K562 (cell line): ENCODE measurements around the gene PTPRU. TPM values are rescaled to one million over a fixed set of nuclear protein-coding genes. Genes with fewer than 3 reads are reported as not detected.
A peak's percentile ranks its signal among the peaks of the same experiment; 100 is the strongest.

Experiments
- ATAC-seq: fragments of 200-7000 bp; cut with Tn5 transposase; 3 replicates; pipeline ENCODE4 v1.9.1; 2020; ENCODE audit warnings: moderate library complexity
- BruUV-seq: library from RNA; stranded (reverse); fragments of 400-500 nt; replicated peaks from 2 replicates; lab custom pipeline; 2021; lab: Mats Ljungman, UMichigan
- CTCF ChIA-PET: fragments of 300-600 bp; formaldehyde crosslinking; extraction: SDS; loops from one replicate; lab custom pipeline; 2021; ENCODE audit warnings: low intra/inter-chr PET ratio; lab: Yijun Ruan, JAX
- POLR2A ChIA-PET: fragments of 300-600, 350-650 bp; sonication (Branson Sonifier 250); formaldehyde crosslinking; extraction: SDS; loops from one replicate; lab custom pipeline; 2021; ENCODE audit warnings: antibody characterized with exemption, inconsistent platforms; lab: Yijun Ruan, JAX
- DNase-seq, 4 experiments: peaks; one replicate each; pipeline versions ENCODE4 v3.0.0 to v3.0.0-alpha.2; 2011 to 2018; ENCODE audit warnings: low spot score in 3 of 4, mixed read lengths in 3 of 4; ENCODE audit errors: extremely low read depth in 1 of 4
- FAIRE-seq: peaks from 2 replicates; lab custom pipeline; 2011; peaks lifted over from hg19 to GRCh38; lab: Jason Lieb, UNC
- H2AFZ ChIP-seq: 2 replicates; pipeline ENCODE4 v1.6.0; 2011; ENCODE audit warnings: low read depth, low read length, control low read depth, inconsistent platforms
- H3K27ac ChIP-seq: fragments of 200-600 bp; 3 replicates; pipeline ENCODE4 v1.8.0; 2011; ENCODE audit warnings: low read depth, mild to moderate bottlenecking, control low read depth, inconsistent platforms, low read length, moderate library complexity, mixed read lengths; ENCODE audit errors: extremely low read depth
- H3K27me3 ChIP-seq, 2 experiments: fragments of 300-600 bp in 1 of 2; 2 replicates in 1 of 2; 3 replicates in 1 of 2; pipeline versions ENCODE4 v1.6.0 to v1.8.0; 2011; ENCODE audit warnings: inconsistent platforms in 2 of 2, low read length in 2 of 2, mild to moderate bottlenecking in 1 of 2, mixed read lengths in 1 of 2, moderate library complexity in 1 of 2; ENCODE audit not compliant: control insufficient read depth in 2 of 2, insufficient read depth in 2 of 2
- H3K36me3 ChIP-seq: fragments of 300-600 bp; 3 replicates; pipeline ENCODE4 v1.8.0; 2011; ENCODE audit warnings: mild to moderate bottlenecking, low read length, inconsistent platforms; ENCODE audit not compliant: control insufficient read depth, insufficient read depth
- H3K4me1 ChIP-seq, 2 experiments: fragments of 200-600 bp in 1 of 2; replicated peaks in 1 of 2; 2 replicates in 1 of 2; 3 replicates in 1 of 2; pipeline versions ENCODE4 v1.5.1 to v1.8.0; 2011; ENCODE audit warnings: inconsistent platforms in 2 of 2, low read length in 2 of 2, mild to moderate bottlenecking in 1 of 2, mixed read lengths in 1 of 2, moderate library complexity in 1 of 2; ENCODE audit not compliant: control insufficient read depth in 2 of 2, insufficient read depth in 2 of 2
- H3K4me2 ChIP-seq: 2 replicates; pipeline ENCODE4 v1.6.1; 2011; ENCODE audit warnings: low read length, control low read depth, inconsistent platforms, mixed read lengths; ENCODE audit not compliant: insufficient read depth
- H3K4me3 ChIP-seq: fragments of 200-600 bp; sonication (generic), shearing (Covaris generic); 2 replicates; pipeline ENCODE4 v1.5.1; 2016; ENCODE audit warnings: control low read depth, inconsistent platforms
- H3K79me2 ChIP-seq: fragments of 200-600 bp; 3 replicates; pipeline ENCODE4 v1.8.0; 2011; ENCODE audit warnings: low read length, inconsistent platforms; ENCODE audit not compliant: control insufficient read depth, insufficient read depth
- H3K9ac ChIP-seq, 2 experiments: 2 replicates each; pipeline versions ENCODE4 v1.6.0 to v1.6.1; 2011; ENCODE audit warnings: low read depth in 2 of 2, low read length in 2 of 2, control low read depth in 1 of 2, inconsistent platforms in 1 of 2, mild to moderate bottlenecking in 1 of 2, mixed read lengths in 1 of 2; ENCODE audit not compliant: insufficient read depth in 1 of 2
- H3K9me1 ChIP-seq: one replicate; pipeline ENCODE4 v1.6.0; 2011; ENCODE audit warnings: inconsistent platforms, mild to moderate bottlenecking, low read length, moderate library complexity; ENCODE audit not compliant: control insufficient read depth, insufficient read depth
- H3K9me3 ChIP-seq: replicated peaks from 2 replicates; pipeline ENCODE4 v1.5.1; 2011; ENCODE audit warnings: low read depth, low read length, inconsistent platforms; ENCODE audit not compliant: control insufficient read depth, insufficient read depth
- H4K20me1 ChIP-seq: replicated peaks from 2 replicates; pipeline ENCODE4 v1.6.1; 2011; ENCODE audit warnings: low read length, inconsistent platforms, mixed read lengths; ENCODE audit not compliant: control insufficient read depth, insufficient read depth
- CLOCK ChIP-seq: fragments of 250-450 bp; sonication (Bioruptor Pico); IDR thresholded peaks from 2 replicates; pipeline ENCODE4 v1.4.0; 2020; ENCODE audit warnings: mild to moderate bottlenecking, moderate library complexity, borderline replicate concordance
- NFIC ChIP-seq: fragments of 450-650 bp; IDR thresholded peaks from 2 replicates; pipeline ENCODE4 v1.6.1; 2017; ENCODE audit warnings: mild to moderate bottlenecking, inconsistent platforms
- SMAD3 ChIP-seq: fragments of 450-650 bp; formaldehyde crosslinking; conservative IDR thresholded peaks from 2 replicates; pipeline ENCODE4 v1.4.0; 2020; ENCODE audit warnings: mild to moderate bottlenecking
- ZNF445 ChIP-seq: fragments of 250-450 bp; sonication (Bioruptor Pico); IDR thresholded peaks from 2 replicates; pipeline ENCODE4 v1.4.0; 2020; ENCODE audit warnings: low read depth, mild to moderate bottlenecking, moderate library complexity
- WGBS: fragments of 100-300 bp; shearing (Covaris generic); methylation state at CpG from one replicate; pipeline ENCODE4 v1.1.6; 2016; ENCODE audit warnings: low coverage, mixed read lengths; ENCODE audit not compliant: insufficient coverage; ENCODE audit errors: missing lambda C conversion rate; 5-methylcytosine and 5-hydroxymethylcytosine counted together
- in situ Hi-C: fragments of 300-500 bp; cut with MboI; formaldehyde crosslinking; loops from 4 replicates; pipeline ENCODE4 v1.15.0; 2018; ENCODE audit warnings: inconsistent platforms, mixed read lengths
- intact Hi-C: fragments of 100-400 bp; cut with micrococcal nuclease; formaldehyde crosslinking; loops from 2 replicates; pipeline ENCODE4 v1.14.2; 2022
- polyA plus RNA-seq, 8 experiments: library from polyadenylated mRNA; depleted of rRNA in 4 of 8; stranded (reverse) in 5 of 8; unstranded in 3 of 8; fragments of >200 nt; fragmentation: Nextera tagmentation in 2 of 8; fragmentation: Illumina TruSeq in 1 of 8; extraction: Ambion mirVana in 2 of 8; extraction: Trizol in 1 of 8; gene quantifications; 2 replicates each; pipeline versions ENCODE4 v1.2.1 to v1.2.3, GENCODE V29; 2011 to 2014; ENCODE audit warnings: inconsistent platforms in 1 of 8, missing spikeins in 1 of 8
- total RNA-seq, 7 experiments: library from RNA; depleted of rRNA in 6 of 7; stranded (reverse); fragments of >200 nt in 6 of 7; fragmentation: Illumina TruSeq in 2 of 7; extraction: Trizol in 2 of 7; gene quantifications; 2 replicates each; pipeline versions ENCODE4 v1.2.1 to v1.2.3, GENCODE V29; 2011 to 2021; ENCODE audit warnings: low replicate concordance in 1 of 7

The PTPRU gene
- total and polyA plus RNA-seq, 9 of the 15 experiments (the other 6 are each of a cell fraction or from before 2014, with no cell fraction given): 0.01 to 2.9 (median 1.0) TPM

GRCh38 chr1:29193879-29194455, 42.4 kb upstream of the PTPRU start (continued):
- TF ChIP-seq CLOCK (CRISPR knock-in tag) (no peak), SMAD3 (CRISPR knock-in tag) (no peak)

- FAIRE-seq: no peak
- H4K20me1 ChIP-seq: no peaks in the 10 kb centered on the region
- intact Hi-C loops: no loop called here
Measured at GRCh38 chr1:29195881-29196291, 40.4 kb upstream of the PTPRU start.

More at GRCh38 chr1:29195881-29196291, 40.4 kb upstream of the PTPRU start:
- Histone ChIP-seq H3K36me3 (peaks cover 80% of the 10 kb centered on the region), H3K9me3 (0 out of 2 replicates have a peak, but pooled peaks cover 2% of the 10 kb centered on the region), H2AFZ (no peak overlapping the region), H3K4me2 (no peak overlapping the region)
- peak; percentile 70 for TF ChIP-seq NFIC
- TF ChIP-seq ZNF445 (CRISPR knock-in tag): no peak
- TF ChIP-seq, all 486 proteins: peak for 1
- in situ Hi-C loops: loop anchor here (5.0 kb wide), 1 partner anchor 314 kb away; no protein-coding TSS in a partner anchor
- Histone ChIP-seq H3K9ac (no peak overlapping the region), H3K9me1 (no peaks in the 10 kb centered on the region), H3K79me2 (no peaks in the 10 kb centered on the region), H3K4me3 (no peak overlapping the region), H3K4me1 (peaks cover under 1 to 3% of the 10 kb centered on the region in 2 experiments; a peak in 3 of 5 replicates), H3K27me3 (no peaks in the 10 kb centered on the region), H3K27ac (no peak overlapping the region)
- ChIA-PET CTCF (no interaction called here), POLR2A (interaction anchor here (0.6 to 2.5 kb wide), 6 partner anchors 10 to 1555 kb away, joined by 3 to 20 read pairs (median 3); partner anchors contain the start of gene SRSF4)
- BruUV-seq: no TSS peak
- ATAC-seq (no peak), DNase-seq (no peak)
- WGBS: 95% methylated on average over 8 of the region's 8 CpGs
